ENCODE data around the gene ELP5.

ELP5 gene

DNA sequence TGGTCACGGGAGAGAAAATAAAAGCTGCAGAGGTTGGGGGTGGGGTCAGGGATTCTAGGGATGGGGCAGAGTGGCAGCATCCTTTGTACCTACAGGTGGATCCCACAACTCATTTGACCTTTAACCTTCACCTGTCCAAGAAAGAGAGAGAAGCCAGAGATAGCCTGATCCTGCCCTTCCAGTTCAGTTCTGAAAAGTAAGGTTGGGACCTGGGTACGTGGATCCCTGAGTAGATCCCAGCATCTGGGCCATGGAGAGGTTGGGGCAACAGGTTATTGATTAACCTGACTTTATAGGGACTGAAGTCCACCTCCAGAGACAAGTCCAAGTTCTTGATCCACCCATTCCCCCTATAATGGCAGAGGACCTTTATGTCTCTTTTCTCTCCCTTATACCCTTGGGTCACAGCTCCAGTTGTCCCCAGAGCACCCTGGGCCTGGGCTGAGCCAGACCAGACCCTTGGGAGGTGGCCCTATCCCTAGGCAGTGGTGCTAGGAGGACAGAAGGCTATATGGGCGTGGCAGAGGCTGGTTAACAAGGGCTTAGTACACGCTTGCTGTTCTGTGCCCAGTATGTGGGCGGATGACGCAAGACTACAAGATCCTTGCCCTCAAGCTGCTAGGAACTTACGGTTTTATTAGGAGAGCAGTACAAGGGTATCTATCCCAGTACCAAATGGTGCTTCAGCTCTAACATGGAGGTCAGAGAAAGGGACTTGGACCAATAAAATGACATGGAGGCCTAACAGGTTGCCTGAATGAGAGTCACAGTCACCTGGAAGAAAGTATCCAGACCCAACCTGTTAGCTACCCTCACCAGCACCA lies 6.9 kb downstream of the ELP5 start:
- DNase-seq = no peak

- DNase-seq = no peak
Measured at GRCh38 chr17:7259555-7259889, 7.5 kb downstream of the ELP5 start.

GRCh38 chr17:7260151-7260550 lies 8.1 kb downstream of the ELP5 start:
- no peak for DNase-seq

- DNase-seq = peak; percentile 47
Measured at GRCh38 chr17:7260651-7261378, 8.8 kb downstream of the ELP5 start.

DNA sequence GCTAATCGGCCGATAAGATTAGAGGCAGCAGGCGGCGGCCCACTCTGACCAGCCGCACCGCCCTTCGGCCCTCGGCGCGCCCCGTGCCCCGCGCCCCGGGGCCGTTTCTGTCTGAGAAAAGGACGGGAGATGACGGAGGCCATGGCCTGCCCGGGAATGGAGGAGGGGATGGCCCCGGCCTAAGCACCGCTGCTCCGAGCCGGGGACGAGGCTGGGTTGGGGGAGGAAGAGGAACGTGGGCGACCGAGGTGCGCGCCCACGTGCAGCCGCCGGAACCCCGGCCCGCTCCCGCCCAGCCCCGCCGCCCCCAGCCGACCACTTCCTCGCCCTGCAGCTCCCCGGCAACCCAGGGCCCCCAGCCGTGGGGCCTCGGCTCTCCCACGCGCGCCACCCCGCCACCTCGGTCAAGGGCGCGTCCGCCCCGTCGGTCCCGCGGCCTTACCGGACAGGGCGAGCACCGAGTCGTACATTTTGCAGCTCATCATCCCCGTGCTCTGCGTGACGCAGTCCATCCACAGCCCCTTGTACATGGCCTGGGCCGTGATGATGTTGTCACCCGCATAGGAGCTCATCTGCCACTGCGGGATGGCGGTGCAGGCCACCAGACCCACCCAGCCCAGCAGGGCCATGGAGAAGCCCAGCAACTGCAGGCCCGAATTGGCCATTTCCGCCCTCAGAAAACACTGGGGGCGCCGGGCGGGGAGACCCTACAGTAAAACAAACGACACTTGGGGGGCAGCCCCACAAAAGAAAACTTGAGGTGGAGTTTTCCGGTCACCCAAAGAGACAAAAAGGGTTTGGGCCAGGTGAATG lies 9.6 kb downstream of the ELP5 start:
- no peak for DNase-seq

DNA sequence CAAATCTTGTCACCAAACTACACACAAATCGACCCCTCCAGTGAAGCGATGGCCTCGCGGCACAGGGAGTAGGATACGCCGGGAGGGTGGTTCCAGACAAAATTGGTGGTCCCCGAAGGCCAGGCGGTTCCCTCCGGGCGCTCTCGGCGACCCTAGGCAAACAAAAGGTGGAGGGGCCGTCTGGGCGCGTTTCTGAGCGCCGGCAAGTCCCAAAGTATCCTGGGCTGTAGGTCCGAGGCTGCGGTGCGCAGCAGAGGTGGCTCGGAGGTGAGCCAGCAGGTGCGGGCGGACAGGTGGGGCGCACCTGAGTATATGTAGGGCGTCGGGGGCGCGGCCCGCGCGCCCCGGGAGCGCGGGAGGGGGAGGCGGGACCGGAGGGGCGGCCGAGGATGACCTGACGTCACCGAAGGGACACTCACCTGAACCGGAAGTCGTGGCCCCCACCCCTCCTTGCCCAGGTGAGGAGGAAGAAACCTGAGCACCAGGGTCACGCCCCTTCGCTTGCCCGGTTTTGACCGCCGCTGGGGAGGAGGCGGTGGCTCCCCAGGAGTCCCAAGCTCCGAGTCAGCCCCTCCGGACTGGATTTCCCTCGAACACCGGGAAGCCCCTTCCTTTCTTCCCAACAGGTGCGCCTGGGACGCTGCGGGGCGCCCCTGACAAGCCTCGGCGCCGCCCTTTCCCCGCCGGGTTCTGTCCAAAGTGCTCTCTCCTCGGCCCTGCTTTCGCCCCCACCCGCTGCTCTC lies 10.3 kb downstream of the ELP5 start, which contains the start of gene CLDN7:
TSS of gene CLDN7 (minus strand) at position 287 of the 743 bp plus-strand sequence. CDS start 435 bp downstream, outside the sequence.
- no peak for DNase-seq

DNA sequence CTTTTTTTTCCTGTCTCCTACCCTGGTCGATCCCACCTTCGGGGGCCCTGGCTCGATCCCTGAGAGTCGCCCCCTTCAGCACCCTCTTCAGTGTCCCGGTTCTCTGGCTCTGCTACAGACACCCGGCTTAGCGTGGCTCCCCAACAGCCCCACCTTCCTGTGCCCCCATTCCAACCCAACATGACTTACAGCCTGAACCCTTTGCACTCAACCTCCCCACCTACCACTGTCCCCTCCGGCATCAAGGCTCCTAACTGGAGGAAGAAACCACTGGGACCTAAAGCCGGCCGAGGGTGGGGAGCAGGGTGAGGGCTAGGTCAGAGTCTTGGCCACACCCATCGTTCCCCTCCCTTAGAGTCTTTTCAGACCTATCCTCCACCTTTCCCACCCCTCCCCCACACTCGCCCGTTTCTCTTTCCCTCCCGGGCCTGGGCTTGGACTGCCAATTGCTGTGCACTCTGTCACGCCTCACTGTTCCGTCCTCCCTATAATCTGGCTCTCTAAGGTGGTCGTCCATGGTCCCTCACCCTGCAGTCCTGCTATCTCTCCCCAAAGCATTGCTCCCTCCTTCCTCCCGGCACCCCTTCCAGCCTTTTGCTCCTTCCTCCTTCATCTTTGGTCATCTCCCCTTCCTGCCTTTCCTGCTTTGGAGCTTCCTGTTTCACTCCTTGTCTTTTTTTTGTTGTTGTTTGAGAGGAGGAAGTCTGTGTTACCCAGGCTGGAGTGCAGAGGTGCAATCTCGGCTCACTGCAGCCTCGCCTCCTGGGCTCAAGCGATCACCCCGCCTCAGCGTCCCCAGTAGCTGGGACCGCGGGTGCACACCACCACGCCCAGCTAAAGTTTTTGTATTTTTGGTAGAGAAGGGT lies 11.2 kb downstream of the ELP5 start:
- peak; percentile 68 for DNase-seq

DNA sequence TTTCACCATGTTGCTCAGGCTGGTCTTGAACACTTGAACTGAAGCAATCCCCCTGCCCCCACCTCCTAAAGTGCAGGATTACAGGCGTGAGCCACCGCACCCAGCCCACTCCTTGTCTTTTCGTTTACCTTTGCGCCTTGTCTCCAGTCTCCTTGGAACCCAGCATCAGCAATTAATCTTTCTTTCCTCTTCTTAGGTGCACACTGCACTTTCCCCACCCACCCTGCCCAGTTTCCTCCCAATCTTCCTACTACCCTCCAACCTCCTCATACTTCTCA lies 11.7 kb downstream of the ELP5 start:
- peak; percentile 55 for DNase-seq

DNA sequence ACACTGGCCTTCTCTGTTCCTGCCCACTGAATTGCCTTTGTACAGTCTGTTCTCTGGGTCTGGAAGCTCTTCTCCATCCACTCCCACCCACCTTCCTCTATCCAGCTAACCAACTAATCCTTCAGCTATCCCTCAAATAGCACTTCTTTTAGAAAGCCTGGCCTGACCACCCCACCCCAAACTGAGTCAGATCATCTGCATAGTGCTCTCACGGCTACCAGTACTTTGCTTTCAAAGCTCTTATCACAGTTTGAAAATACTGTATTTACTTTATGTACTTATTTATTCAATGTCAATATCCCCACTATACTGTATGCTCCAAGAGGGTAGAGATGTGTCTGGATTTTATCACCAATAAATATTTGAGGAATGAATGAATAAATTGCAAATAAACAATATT lies 14.8 kb downstream of the ELP5 start:
- DNase-seq = no peak

- no peak for DNase-seq
Measured at GRCh38 chr17:7279448-7279847, 27.4 kb downstream of the ELP5 start.

DNA sequence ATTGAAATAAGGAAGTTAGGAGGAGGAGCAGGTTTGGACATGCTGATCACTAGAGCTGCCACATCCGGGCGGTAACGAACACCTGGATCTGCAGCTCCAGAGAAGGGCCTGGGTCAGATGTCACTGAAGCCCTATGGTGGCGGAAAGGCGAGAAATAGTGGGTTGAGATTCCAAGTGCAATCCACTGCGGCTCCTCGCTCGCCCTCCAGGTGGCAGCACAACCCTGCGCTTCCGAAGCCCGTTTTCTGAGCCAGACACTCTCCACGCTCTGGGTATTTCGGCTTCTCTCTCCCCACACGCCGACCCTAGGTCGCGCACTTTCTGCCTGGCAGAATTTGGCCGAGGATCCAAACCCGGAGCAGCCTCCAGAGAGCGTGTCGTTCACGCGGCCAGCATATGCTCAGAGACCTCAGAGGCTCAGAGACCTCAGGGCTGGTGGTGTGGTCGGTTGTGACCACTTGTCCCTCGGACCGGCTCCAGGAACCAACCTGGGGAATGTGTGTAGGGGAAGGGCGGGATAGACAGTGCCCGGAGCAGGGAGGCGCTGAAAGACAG lies 28.6 kb downstream of the ELP5 start:
- DNase-seq = peak; percentile 95

- peak; percentile 100 for DNase-seq
Measured at GRCh38 chr17:7281074-7281952, 29.3 kb downstream of the ELP5 start, which contains the start of gene SLC2A4. Gene SLC2A4 (plus strand): TSS chr17:7281718. CDS start chr17:7281935, 217 bp downstream.

DNA sequence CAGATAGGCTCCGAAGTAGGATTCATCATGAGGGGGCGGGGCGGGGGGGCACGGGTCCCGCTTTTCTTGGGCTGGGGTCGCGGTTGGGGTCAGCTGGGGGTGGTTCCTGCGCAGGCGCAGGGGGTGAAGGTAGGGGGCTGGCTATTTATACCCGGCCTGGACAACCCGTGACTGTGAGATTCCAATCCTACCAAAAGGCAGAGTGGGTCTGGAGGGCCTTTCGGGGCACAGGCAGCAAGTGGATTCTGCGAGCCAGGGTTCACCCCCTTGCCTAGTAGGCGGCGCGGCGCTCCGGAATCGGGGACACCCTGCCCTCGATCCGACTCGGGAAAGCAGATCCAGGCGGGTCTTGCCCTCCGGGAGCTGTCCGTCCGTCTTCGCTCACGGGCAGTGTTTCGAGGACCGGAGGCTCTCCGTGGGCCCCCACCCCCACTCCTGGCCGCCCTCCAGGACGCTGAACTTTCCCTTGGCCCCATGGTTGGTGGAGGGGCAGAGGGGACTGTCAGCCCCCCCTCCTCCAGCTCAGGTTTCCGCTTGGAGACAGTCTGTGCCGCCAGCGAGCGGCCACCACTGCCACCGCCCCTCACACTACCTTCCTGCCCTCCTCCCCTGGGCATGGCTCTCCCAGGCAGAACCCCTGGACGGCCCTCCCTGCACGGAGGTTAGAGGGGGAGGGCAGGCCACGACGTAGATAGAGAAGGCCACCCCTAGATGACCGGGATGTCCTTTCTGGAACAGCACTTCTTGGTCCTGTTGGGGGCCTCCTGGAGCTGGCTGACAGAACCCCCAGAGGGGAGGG lies 30.1 kb downstream of the ELP5 start:
- DNase-seq = peak; percentile 63

GRCh38 chr17:7282752-7283321 lies 30.8 kb downstream of the ELP5 start:
- DNase-seq = no peak

GRCh38 chr17:7283471-7284216 lies 31.6 kb downstream of the ELP5 start:
- no peak for DNase-seq

- DNase-seq = no peak
Measured at GRCh38 chr17:7284911-7285310, 32.9 kb downstream of the ELP5 start.

DNA sequence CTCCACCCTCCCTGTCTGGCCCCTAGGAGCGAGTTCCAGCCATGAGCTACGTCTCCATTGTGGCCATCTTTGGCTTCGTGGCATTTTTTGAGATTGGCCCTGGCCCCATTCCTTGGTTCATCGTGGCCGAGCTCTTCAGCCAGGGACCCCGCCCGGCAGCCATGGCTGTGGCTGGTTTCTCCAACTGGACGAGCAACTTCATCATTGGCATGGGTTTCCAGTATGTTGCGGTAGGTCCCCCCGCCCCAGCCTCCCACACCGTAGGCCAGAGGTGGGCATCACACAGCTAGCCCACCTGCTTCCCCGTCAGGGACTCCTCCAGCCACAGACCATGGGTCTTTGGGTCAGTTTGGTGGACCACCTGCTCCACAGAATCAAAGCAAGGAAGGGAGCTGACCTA lies 33.7 kb downstream of the ELP5 start:
- DNase-seq = no peak

DNA sequence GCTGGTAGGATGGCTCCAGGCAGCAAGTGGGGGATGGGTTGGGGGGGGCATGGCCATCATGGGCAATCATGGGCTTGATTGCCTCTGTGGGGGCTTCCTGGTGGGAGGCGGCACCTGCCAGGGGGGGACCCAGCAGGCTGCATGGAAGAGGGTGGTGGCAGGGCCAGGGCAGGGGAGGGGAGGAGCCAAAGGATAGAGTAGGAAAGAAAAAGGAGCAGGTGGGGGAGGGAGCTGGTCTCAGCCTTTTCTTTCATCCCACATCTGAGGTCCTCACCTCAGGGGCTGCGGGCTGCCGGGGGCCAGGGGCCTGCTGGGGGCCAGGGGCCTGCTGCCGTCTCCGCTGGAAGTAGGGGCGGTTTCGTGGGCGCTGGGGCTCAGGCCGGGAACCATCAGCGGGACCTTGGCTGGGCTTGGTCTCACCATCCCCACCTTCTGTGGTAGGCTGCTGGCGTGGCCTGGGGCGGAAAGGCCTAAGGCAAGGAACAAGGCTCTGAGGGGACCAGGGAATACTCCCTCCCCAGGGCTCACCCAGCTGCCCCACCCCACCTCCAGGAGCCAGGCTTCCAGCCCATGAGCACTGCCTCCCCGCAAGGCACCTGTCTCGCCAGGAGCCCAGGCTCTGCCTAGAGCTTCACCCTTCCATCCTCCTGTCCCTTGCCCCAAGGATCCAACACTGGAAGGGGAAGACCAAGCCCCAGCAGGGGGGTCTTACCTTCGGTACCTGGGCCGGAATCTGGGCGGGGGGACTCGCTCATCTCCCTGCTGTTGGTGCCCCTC lies 37.4 kb downstream of the ELP5 start:
- DNase-seq = no peak

Data from NCI-H82 (cell line).